ENCODE results near the gene MGST2.

- TF ChIP-seq CTCF (IDR thresholded peaks at IDR 0.05) = no peak
- no peak for TF ChIP-seq ZNF396 (CRISPR knock-in tag; IDR thresholded peaks at IDR 0.05; ENCODE audit: borderline replicate concordance)
- TF ChIP-seq MAX (CRISPR knock-in tag; IDR thresholded peaks at IDR 0.05) = no peak
- no peak for TF ChIP-seq ZBTB43 (CRISPR knock-in tag; IDR thresholded peaks at IDR 0.05)
- no peak for TF ChIP-seq ATF2 (CRISPR knock-in tag; IDR thresholded peaks at IDR 0.05; ENCODE audit: borderline replicate concordance, low read depth)
- no peak for TF ChIP-seq ZNF532 (CRISPR knock-in tag; IDR thresholded peaks at IDR 0.05; ENCODE audit: borderline replicate concordance)
Observed at GRCh38 chr4:139647184-139647583, 18.4 kb upstream of the MGST2 start.
